ENCODE data around the gene CYBC1.

GRCh38 chr17:82428546-82428945, 22.0 kb downstream of the CYBC1 start:
- no peak for TF ChIP-seq EZH2 (IDR thresholded peaks at IDR 0.05; ENCODE audit: borderline replicate concordance, insufficient read depth, low read depth, low read length, poor library complexity, severe bottlenecking)
- TF ChIP-seq, protein P1, sequence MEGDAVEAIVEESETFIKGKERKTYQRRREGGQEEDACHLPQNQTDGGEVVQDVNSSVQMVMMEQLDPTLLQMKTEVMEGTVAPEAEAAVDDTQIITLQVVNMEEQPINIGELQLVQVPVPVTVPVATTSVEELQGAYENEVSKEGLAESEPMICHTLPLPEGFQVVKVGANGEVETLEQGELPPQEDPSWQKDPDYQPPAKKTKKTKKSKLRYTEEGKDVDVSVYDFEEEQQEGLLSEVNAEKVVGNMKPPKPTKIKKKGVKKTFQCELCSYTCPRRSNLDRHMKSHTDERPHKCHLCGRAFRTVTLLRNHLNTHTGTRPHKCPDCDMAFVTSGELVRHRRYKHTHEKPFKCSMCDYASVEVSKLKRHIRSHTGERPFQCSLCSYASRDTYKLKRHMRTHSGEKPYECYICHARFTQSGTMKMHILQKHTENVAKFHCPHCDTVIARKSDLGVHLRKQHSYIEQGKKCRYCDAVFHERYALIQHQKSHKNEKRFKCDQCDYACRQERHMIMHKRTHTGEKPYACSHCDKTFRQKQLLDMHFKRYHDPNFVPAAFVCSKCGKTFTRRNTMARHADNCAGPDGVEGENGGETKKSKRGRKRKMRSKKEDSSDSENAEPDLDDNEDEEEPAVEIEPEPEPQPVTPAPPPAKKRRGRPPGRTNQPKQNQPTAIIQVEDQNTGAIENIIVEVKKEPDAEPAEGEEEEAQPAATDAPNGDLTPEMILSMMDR (IDR thresholded peaks at IDR 0.05) = no peak

Data from B cell (primary cell).